GM19240 (cell line): ENCODE data around the gene PYGO2.
"Not testable (repeated sequence)": the region's sequence is repeated elsewhere in the genome, so short reads cannot be mapped to it uniquely, and the experiment has no call there.

Source experiments
- DNase-seq: peaks from one replicate; pipeline ENCODE4 v3.0.0; 2011; ENCODE audit warnings: low spot score; ENCODE audit not compliant: insufficient read length

The PYGO2 gene

DNA sequence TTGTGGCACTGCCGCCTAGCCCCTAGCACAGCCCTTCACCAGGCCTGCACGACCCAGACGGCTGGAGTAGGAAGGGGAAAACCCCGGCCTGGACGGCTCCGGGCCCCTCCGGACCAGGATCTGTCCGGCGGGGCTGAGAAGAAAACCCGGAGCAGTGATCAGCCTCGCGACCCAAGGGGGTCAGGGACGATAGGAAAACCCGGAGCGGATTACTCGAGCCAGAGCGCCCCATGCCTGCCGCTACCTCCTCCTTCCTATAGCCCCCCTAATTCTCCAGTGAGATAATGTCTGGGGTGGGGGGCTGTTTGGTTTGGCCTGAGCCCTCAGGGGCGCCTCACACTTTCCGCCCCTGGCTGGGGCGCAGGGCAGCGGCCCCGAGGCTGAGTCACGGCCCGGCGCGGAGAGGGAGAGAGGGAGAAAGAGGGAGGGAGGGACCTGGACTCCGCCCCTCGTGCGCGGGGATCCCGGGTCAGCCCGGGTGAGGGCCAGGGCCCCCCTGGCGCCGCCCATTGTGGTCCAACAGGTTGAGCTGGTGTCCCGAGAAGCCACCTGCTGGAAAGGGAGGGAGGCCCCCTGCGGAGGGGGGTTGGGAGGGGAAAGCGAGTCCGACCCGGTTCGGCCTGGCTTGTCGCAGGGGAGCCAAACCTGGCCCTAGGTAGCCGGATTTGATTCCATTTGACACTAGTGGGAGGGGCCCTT, 39.3 kb upstream of the PYGO2 start:
- DNase-seq = peak; percentile 69

DNA sequence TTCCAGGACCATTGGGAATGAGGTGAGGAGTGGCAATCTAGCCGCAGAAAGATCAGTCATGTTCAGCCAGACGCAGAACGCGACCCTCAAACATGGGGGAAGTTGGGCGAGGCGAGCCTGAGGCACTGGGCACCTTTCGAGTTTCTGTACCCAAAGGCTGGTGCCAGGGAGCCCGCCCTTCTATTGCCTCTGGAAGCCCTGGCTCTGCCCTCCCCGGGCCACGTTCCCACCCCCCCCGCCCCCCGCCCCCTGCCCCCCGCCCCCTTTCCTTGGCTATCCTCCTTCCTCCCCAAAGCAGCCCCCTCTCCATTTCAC, 38.8 kb upstream of the PYGO2 start:
- DNase-seq = no peak

DNA sequence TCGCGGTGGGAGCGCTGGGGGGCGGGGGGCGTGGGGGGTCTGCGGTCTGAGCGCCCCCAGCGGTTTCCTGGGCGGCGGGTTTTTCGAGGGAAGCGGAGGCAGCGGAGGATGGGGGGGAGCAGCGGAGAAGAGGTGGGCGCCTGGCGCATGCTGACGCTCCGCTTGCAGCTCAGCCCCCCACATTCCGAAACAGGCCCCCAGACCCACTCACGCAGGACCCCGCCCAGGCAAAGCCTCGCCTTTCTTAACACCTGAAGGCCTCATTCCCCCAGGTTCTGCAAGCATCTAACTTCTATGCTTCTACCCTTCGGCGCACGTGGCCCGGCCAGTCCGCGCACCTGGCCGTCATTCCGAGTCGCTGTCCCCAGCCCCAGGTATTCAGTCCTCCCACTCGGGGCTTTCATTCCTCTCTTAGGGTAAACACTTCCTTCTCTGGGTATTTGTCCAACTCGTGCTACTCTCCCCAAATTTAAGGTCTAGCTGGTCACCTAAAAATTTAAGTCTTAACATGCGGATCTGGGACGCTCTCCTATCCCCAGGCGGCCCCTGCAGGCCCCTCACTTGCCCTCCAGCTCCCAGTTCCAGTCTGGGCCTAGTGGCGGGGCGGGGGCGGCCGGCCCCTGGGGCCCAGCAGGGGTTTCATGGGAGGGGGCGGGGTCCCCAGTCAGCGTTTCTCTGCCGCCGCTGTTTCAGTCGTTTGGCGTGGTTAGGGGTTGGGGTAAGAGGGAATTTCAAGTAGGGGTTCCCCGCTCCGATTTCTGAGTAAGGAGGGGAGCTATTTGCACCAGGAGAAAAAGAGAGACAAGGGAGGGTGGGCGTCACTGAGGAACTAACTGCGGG, 38.2 kb upstream of the PYGO2 start:
- no peak for DNase-seq

DNA sequence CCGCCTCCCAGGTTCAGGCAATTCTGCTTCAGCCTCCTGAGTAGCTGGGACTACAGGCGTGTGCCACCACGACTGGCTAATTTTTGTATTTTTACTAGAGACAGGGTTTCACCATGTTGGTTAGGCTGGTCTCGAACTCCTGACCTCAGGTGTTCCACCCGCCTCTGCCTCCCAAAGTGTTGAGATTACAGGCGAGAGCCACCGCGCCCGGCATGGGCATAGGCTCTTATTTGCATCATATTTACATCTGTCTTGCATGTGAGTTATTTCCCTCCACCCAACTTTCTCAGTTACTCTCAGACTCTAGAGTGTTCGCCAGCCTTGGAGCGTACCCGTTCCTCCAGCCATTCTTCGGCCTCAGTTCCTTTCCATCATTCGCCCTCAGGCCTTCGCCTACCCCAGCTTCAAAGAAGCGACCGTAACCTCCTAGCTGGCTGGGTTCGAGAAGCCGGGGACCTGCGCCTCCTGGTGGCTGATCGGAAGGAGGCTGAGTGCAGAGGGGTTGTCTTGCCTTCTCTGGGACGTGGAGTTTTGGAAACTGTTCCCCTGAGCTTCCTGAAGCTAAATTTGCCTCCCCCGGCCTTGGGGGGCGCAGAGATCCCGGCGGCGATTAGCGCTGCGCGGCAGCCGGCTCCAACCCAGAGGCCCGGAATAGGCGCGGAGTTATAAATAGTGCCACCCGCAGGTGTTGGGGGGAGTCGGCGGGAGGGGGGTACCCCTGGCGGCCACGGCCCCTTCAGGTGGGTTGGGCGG, 37.4 kb upstream of the PYGO2 start:
- peak; percentile 67 for DNase-seq

DNA sequence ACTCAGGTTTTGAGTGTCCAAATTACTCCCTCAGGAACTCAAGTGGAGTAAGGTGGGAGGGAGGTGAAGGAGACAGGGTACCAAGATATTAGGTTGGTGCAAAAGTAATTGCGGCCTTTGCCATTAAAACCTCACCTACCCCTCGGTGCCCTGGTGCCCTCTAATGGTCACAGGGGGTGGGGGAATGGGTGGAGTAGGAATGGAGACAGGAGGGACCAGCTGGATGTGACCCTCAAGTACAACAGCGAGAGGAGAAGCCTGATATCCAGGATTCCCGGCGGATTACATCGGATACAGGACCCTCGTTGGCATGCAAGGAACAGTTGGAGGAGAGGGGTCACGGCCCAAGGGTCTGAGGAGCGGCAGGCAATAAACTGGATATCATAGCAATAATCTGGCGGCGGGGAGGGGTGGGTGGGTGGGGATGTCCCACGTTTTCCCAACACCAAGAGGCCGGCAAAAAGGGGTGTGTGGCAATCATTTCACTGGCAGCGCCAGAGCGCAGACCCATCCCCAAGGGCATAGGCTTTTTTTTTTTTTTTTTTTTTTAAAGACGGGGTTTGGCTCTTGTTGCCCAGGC, 36.7 kb upstream of the PYGO2 start:
- no peak for DNase-seq

DNA sequence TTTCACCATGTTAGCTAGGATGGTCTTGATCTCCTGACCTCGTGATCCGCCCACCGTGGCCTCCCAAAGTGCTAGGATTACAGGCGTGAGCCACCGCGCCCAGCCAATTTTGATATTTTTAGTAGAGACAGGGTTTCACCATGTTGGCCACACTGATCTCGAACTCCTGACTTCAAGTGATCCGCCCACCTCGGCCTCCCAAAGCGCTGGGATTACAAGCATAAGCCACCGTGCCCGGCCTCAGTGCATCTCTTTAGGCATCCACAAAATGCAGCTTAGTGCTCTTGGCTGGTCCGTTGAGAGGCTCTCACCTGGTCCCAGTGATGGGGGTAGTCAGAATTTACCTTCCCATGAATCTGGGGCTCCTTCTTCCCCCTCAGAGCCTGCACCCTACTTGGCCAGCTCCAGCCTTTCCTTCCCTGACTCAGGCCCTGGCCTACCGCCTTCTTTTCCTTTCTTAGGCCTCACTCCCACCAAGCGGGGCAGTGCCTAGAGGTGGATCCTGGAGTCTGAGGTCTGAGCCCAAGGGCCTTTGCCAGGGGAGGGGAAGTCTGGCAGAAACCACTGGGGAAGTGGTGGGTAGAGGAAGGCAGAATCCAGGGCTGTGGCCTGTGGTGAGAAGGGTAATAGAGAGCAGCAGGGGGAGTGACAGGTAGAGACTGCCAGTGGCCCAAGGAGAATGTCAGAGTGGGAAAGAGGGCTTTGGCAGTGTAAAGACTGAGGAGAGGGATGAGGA, 35.6 kb upstream of the PYGO2 start:
- DNase-seq = no peak

DNA sequence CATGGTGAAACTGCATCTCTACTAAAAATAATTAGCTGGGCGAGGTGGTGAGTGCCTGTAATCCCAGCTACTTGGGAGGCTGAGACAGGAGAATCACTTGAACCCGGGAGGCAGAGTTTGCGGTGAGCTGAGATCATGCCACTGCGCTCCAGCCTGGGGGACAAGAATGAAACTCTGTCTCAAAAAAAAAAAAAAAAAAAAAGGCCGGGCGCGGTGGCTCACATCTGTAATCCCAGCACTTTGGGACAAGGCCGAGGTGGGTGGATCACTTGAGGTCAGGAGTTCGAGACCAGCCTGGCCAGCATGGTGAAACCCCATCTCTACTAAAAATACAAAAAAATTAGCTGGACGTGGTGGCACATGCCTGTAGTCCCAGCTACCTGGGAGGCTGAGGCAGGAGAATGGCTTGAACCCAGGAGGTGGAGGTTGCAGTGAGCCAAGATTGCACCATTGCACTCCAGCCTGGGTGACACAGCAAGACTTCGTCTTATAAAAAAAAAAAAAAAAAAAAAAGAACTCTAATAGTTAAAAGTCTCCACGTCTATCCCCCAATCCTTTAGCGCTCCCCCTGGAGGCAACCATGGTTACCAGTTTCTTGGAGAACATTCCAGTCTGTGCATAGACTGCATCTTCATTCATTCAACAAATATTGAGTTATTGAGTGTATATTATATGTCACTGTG, 33.9 kb upstream of the PYGO2 start:
- not testable (repeated sequence) for DNase-seq

DNA sequence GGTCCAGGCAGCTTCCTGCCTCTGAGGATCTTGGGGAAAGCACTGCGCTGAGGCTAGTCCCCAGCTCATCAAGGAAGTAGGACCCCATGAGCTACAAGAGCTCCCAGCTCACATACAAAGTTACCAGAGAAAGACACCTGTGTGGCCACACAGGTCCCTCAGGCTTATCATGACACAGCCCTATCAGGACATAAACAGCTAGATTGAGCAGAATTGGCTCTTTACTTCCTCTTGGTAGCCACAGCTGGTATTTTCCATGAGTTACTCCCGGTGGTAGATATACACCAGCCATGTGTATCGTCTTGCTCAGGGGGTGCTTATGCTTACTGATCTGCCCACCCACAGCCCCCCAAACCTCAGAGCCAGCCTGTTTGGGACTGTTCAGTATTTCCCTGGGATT, 33.0 kb upstream of the PYGO2 start:
- no peak for DNase-seq

DNA sequence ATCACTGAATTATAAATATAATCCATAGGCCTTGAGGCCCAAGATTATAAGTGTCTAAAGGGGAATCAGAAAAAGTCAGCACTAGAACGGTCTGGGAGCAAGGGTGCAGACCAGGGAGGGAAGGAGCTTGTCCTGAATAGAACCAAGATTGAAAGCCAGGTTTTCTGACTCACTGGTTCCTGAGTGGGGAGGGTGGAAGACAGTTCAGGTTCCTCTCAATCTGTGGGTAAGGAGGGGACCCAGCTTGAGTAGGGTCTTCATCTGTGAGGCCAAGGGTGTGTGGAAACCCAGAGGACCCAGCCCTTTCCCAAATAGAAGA, 32.6 kb upstream of the PYGO2 start:
- no peak for DNase-seq

DNA sequence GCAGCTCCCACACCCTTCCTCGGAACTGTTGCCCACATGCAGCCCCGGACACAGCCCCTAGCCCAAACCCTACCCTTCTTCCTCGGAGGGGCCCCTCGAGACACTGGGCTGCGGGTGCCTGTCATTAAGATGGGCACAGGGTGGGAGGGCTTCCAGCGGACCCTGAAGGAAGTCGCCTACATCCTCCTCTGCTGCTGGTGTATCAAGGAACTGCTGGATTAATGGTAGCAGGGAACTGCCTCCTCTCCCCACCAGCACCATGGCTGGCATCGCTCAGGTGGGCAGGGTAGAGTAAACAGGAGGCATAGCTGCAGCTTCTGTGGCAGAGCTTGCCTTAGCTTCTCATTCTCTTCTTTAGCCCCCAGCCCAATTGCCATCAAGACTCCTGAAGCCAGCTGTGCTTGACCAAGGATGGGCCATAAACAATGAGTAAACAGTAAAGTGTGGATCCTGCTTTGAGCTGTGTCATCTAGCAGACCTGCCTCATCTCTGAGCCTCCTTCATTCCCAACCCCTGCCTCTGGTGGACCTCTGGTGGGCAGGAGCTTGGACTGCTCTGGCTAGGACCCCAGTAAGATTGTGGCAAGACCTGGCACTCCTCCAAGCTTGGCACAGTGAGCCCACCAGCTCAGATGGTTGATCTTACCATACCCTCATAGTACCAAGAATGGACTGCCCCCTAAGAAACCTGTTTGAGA, 32.1 kb upstream of the PYGO2 start, which contains the start of gene LENEP:
Gene LENEP, plus strand, starts transcription at position 15 of the 697 bp plus-strand sequence. Its CDS starts 22 bp downstream, at position 37.
- no peak for DNase-seq

DNA sequence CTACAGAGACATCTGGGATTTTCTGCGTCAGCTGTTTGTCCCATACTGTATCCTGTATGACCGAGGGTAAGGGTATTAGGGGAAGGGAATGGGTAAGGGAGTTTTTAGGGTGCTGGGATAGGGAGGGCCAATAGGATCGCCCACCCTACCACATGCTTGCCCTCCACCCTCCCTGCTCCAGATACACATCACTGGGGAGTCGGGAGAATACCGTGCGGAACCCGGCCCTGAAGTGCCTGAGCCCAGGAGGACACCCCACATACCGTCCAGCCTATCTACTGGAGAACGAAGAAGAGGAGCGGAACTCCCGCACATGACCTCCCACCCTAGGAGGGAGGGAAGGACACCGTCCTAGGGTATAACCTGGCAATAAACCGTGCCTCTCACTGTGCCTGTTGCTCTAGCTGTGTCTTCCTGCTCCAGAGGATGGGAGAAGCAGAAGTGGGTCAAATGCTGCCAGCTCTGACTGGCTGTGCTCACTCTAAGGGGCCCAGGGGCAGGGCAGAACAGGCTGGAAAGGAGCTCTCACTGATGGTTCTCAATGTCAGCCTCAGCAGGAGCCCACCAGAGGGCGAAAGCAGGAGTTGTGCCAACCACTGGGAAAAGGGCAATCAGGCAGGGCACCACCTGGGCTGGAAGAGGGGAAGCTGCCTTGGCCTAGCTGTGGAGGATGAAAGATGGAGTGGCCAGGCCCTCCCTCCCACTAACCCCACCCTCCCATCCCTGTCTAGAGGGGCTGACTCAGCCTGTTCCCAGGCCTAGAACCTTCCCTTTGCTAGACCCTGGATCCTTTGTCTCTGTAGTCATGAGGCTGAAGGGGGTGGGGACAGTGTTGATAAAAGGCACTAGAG, 31.4 kb upstream of the PYGO2 start:
- DNase-seq = no peak

DNA sequence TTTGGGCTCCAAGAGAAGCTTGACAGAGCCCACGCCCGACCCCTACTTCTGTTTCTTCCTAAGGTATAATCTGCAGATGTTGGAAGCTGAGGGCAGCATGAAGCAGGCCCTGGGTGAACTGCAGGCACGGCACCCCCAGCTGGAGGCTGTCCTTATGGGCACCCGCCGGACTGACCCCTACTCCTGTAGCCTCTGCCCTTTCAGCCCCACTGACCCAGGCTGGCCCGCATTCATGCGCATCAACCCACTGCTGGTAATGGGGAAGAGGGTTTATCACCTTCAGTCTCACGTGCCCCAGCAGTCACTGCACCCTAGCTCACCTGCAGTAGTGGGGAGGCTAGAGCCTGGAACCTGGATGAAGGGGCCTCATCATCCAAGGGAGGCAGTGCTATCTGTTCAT, 28.7 kb upstream of the PYGO2 start:
- no peak for DNase-seq

DNA sequence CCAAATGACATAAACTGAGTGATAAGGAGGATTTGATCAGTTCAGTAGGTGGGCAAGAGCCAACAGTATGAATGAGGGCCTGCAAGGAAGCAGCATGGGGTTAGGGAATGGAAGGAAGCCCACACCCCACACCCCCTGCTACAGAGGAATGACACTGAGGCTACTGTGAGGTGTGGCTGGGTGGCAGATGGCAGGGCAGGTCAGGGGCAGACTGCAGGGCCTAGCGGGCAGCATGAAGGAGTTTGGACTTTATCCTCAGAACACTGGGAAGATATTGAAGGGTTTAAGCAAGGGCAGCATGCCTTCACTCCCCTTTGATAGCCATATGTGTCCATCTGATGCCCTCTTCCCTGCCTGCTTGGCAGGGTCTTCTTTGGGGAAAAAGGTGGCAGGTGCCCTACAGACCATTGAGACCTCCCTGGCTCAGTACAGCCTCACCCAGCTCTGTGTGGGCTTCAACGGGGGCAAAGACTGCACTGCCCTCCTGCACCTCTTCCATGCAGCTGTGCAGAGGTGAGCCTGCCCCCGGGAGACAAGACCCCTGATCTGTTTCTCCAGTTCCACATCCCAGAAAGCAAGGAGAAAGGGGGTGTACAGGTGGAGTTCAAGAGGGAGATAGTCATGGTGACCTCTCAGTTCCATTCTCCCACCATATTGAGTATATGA, 27.7 kb upstream of the PYGO2 start:
- no peak for DNase-seq

DNA sequence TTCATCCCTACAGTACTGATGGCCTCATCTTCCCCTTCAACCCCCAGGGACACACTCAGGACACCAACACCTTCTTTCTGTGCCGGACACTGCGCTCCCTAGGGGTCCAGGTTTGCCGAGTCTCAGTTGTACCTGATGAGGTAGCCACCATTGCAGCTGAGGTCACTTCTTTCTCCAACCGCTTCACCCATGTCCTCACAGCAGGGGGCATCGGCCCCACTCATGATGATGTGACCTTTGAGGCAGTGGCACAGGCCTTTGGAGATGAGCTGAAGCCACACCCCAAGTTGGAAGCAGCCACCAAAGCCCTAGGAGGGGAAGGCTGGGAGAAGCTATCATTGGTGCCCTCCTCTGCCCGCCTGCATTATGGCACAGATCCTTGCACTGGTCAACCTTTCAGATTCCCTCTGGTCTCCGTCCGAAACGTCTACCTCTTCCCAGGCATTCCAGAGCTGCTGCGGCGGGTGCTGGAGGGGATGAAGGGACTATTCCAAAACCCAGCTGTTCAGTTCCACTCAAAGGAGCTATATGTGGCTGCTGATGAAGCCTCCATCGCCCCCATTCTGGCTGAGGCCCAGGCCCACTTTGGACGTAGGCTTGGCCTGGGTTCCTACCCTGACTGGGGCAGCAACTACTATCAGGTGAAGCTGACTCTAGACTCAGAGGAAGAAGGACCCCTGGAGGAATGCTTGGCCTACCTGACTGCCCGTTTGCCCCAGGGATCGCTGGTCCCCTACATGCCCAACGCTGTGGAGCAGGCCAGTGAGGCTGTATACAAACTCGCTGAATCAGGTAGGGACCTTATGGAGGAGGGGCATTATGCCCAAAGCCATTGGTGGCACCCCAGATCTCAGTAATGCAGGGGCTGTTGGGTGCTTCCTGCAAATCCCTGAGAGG, 26.7 kb upstream of the PYGO2 start:
- no peak for DNase-seq

DNA sequence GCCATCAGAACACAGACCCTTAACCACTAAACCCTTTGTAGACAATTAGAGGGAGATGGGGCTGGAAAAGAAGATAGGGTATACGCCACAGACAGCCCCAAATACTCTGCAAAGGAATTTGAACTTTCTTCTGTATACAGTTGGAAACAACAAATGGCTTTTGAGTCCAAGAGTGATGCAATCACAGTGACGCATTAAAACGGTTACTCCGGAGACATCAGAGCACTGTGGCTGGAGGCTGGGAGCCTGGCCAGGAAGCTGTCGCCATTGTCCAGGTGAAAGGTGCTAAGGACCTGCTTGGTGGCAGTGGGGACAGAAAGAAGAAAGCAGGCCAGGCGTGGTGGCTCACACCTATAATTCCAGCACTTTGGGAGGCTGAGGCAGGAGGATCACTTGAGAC, 25.7 kb upstream of the PYGO2 start:
- no peak for DNase-seq

DNA sequence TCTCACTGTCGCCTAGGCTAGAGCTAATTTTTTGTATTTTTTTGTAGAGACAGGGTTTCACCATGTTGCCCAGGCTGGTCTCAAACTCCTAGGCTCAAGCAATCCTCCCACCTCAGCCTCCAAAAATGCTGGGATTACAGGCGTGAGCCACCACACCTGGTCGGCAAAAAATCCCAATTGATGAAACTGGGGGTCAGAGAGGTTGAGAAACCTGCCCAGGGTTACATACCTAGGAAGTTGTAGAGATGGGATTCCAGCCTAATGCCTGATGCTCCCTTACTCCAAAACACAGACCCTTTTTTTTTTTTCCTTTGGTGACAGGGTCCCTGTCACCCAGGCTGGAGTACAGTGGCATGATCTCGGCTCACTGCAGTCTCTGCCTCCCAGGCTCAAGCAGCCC, 25.2 kb upstream of the PYGO2 start:
- DNase-seq = not testable (repeated sequence)

DNA sequence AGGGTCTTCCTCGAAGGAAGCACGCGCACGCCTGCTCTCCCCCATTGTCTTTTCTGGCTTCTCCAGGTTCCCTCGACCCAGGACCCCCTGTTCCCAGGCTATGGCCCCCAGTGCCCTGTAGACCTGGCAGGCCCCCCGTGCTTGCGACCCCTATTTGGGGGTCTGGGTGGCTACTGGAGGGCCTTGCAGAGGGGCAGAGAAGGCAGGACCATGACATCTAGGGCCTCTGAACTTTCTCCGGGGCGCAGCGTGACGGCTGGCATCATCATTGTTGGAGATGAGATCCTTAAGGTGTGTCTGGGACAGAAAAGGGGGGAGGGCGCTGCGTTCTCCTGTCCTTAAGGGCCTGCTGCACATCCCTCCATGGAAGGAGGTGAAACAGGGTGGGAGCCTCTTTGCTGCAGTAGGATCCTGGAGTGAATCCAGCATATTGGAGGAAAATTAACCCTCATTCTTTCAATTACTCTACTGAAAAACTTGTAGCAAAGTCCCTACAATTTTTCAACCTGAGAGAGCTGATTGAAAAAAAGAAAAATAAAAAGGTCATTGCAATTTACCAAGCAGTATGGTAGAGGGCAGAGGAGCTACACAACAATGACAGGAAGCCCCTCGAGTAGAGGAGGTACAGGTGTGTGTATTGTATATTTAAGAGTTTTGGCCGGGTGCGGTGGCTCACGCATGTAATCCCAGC, 22.3 kb upstream of the PYGO2 start:
- no peak for DNase-seq
